ACHN (cell line): ENCODE measurements around the gene TMEM229B.

ENCODE experiments used
- DNase-seq: peaks from one replicate; pipeline ENCODE4 v3.0.0-alpha.2; 2015
- in situ Hi-C: cut with HindIII; loops from 2 replicates; pipeline ENCODE4 v1.10.0; 2017; ENCODE audit warnings: low sequenced_read_pairs, low pct_ligation_motif_present, low pct_unique_long_range_greater_than_20kb

Gene TMEM229B

GRCh38 chr14:67487937-67488893, at the start of gene TMEM229B:
Gene TMEM229B (minus strand): TSS chr14:67488721. CDS start chr14:67473923, 14,798 bp downstream.
- in situ Hi-C loops: no loop called here
- DNase-seq: peak; percentile 18

DNA sequence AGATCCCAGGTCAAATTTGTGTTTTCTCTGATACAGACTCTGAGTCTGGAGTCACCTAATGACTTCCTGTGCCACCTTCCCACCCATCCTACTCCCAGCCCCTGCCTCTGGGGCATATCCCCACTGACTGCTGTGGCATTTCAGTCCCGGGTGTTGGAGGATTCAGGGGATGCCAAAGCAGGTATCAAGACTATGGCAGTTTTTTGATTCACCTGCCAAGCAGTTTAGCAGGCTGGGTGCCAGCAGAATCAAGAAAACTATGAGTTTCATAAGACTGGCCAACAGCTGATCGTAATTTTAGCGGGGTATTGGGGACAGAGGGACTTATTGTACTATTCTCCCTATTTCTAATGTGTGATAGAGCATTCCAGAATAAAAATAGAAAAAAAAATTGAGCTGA, 49.2 kb upstream of the TMEM229B start:
- DNase-seq: no peak
- in situ Hi-C loops: no loop called here

DNA sequence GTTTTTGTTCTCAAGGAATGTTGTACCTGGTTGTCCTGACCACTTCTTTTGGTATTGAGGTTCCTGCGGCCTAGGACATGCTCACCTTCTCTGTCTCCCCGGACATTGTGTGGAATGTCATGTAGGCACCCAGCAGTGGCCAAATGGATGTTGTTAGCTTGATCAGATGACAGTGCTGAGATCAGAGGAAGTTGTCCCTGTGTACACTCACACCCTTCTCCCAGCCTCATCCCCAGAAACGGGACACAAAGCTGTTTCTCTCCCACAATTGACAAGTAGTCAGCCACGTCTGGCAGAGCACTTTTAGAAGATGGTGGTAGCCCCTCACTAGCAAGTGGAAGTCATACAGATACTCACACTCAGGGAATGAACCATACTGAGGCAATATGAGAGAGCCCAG, 47.6 kb upstream of the TMEM229B start:
- in situ Hi-C loops: no loop called here

DNA sequence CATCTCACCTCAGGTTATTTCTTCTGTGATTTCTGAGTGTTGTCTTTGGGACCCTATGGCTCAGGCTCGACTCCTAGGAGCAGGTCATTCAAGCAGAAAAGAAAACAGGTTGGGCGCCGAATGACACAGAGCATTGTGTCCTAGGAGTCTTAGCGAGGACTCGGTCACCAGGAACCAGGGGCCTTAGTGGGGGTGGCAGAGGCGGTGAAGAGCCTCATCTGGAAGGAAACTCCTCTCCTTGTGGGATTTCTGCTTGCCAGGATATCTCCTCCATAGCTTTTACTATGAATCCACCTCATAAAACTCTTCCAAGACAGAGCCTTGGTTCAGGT, 45.2 kb upstream of the TMEM229B start:
- in situ Hi-C loops: no loop called here
- no peak for DNase-seq

More for the DNA sequence above, 47.6 kb upstream of the TMEM229B start:
- no peak for DNase-seq

GRCh38 chr14:67532998-67533753, 44.7 kb upstream of the TMEM229B start, which contains the start of gene PLEKHH1:
Gene PLEKHH1 (plus strand): TSS chr14:67533290. CDS start chr14:67541868, 8,578 bp downstream.
- in situ Hi-C loops: no loop called here
- DNase-seq: peak; percentile 82

DNA sequence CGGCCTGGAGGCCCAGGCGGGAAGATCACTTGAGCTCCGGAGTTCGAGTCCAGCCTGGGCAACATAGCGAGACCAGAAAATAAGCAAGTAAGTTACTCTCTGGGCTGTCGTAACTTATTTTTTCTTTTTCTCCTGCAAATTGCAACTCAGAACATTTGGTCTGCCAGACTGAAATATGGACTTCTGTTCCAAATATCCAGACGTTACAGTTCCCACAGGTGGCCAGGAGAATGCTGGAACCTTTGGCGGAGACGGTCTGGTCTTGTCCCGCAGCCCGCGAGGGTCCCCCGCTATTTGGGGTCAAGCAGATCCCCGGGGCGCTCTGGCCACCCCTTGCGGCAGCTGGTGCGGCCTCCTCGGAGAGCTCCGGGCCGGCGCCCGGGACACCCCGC, 44.1 kb upstream of the TMEM229B start:
- no peak for DNase-seq
- in situ Hi-C loops: no loop called here

- DNase-seq: no peak
- in situ Hi-C loops: no loop called here
These were observed 41.7 kb upstream of the TMEM229B start for GRCh38 chr14:67529947-67530935.

DNA sequence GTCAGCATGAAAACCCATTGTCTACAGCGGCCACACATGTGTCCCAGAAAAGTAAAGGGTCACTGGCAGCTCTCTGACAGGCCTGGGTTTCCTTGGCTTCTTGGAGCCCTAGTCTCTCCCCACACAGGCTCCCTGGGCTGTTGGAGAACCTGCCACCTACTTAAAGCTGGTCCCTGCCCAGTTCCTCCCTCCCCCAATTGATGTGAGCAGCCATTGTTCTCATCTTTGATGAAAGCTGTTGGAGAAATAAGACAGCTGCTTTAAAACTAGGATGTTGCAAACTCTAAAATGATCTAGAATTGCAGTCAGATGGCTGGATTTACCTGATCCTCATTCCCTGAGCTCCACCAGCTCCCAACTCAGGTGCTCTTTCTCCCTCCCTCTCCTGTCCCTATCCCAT, 39.8 kb upstream of the TMEM229B start:
- in situ Hi-C loops: no loop called here
- no peak for DNase-seq

DNA sequence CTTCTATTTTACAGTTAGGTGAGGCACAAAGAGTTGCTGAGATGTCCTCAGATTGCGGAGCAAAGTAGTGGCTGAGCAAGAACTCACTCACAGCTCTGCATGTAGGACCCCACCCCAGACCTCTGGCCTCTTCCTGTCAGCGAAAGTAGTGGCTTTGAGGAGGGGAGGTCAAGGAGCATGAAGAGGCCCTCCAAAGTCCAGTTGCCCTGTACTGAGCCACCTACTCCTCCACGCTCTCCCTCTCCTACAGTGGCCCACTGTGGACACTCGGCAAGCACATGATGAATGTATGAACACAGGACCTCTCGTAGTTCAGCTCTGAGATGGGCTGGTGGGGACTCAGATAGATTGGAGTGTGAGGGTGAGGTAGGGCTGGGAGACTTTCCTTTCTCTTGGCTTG, 39.2 kb upstream of the TMEM229B start:
- in situ Hi-C loops: no loop called here
- no peak for DNase-seq

DNA sequence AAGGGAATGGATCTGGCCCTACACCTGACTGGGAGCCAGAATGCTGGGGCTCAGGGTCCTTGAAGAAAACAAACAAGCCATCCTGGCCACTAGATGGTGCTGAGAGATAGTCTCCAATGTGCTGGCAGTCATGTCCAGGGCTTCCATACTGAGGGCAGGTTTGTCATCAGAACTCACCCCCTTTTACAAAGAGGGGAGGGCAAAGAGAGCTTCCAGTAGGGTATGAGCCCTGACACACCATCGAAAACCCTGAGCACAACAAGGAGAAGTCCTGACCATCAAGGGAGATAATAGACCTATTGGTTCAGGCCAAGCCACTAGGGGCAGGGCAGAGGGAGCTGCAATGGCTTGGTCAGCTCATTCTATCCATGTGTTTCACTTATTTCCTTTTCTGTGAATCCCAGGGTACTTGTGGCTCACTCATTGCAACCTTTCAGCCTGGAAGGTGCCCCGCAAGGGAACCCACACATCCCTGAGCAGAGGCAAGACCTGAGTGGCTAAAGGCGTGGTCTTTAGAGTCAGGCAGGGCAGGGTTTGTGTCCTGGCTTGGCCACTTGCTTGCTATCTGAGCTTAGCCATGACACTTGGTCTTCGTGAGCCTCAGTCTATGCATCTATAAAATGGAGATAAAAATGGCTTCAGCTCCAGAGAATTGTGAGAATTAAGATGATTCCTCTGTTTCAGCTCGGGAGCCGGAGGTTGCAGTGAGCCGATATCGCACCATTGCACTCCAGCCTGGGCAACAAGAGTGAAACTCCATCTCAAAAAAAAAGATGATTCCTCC, 38.3 kb upstream of the TMEM229B start:
- in situ Hi-C loops: no loop called here
- peak; percentile 41 for DNase-seq

DNA sequence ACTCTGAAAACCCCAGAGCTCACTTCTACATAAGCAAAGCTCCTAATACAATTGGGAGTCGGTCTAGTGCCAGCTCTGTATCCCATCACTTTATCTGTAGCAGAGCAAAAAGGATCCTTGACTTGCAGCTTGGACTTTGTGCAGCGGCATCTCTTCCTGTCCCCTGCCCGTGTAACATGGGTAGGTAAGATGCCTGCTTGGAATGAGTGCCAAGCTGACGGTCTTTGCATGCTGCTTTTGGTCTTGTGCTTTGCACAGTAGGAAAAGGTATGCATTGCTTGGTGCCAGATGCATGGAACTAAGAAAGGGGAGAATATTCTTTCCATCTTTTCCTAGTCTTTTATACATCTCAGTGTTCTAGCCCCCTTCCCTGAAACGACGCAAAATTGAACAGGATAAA, 37.7 kb upstream of the TMEM229B start:
- DNase-seq: no peak
- in situ Hi-C loops: no loop called here

DNA sequence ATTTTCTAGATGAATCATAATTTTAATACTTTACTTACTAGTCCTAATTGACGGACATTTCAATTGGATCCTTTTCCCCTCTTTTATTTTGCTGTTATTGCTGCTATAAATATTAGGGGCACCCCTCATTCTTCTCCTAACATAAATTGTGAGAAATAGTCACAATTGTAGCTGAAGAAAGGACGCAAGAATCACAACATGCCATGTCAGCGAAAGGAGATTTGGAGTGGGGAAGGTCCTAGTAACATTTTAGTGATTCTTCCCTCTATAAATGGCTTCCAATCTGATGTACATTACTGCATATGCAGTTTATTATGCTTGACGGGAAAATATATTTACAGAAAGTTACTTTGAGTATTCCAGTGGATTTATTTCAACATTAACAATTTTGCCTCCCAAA, 36.9 kb upstream of the TMEM229B start:
- no peak for DNase-seq
- in situ Hi-C loops: no loop called here

DNA sequence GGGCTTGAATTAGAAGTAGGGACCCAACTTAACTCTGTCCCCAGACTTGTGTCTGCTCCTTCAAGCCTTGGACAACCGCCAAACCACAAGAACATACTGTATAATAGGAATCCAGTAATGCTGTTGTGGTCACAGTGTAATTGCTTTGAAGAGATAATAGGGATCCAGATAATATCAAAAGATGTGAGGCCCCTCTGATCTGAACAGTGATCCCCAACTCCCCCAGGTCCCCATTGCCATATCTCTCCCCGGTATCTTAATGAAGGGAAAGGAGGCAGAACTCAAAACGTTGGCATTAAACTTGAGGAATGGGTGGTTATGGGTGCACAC, 36.1 kb upstream of the TMEM229B start:
- in situ Hi-C loops: no loop called here

GRCh38 chr14:67523764-67524633, 35.5 kb upstream of the TMEM229B start:
- no peak for DNase-seq
- in situ Hi-C loops: no loop called here

More for the DNA sequence above, 36.1 kb upstream of the TMEM229B start:
- no peak for DNase-seq

- in situ Hi-C loops: no loop called here
- no peak for DNase-seq
These were observed 33.7 kb upstream of the TMEM229B start for GRCh38 chr14:67522270-67522669.

- in situ Hi-C loops: no loop called here
- no peak for DNase-seq
These were observed 32.0 kb upstream of the TMEM229B start for GRCh38 chr14:67520482-67520881.

GRCh38 chr14:67519406-67519805, 30.9 kb upstream of the TMEM229B start:
- in situ Hi-C loops: no loop called here
- no peak for DNase-seq
